ENCODE measurements around the gene RBMS3.
"Not testable (repeated sequence)": the region's sequence is repeated elsewhere in the genome, so short reads cannot be mapped to it uniquely, and the experiment has no call there.

Gene RBMS3

GRCh38 chr3:29345516-29346300 is 64.8 kb downstream of the RBMS3 start:
- no peak for DNase-seq

DNA sequence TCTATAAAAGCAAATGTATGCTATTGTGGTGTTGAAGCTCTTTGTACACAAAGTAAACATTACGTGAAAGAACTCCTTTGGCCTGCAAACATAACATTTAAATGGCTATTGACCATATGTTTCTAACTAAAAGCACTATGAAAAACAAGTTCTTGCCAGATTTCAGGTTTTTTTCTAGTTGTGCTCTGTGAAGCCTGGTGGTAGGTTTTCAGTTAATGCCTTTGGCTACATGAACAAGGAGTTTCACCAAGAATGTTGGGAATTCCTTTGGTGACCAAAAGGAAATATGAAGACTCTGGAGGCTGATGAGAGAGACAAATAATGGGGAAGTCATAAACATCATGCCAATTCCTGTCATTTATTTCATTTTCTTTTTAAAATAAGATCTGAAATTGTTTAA is 66.0 kb downstream of the RBMS3 start:
- DNase-seq: no peak

GRCh38 chr3:29347412-29347811 is 66.5 kb downstream of the RBMS3 start:
- no peak for DNase-seq

DNA sequence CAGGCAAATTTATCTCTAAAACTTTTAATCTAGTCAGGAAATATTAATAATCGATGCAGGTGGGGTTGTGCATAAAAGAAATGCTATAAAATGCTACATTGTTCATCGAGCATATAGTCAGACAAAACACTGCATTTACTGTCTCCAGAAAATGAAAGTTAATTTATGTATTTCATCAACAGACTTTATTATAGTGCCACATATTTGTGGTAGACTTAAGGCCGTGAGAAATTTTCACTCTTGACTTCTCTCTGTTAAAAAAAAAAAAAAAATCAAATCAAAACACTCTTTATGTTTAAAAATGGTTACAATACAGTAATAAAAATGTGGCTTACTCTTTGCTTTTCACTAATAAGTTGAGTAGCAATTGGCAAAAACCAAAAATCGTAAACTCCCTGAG is 67.4 kb downstream of the RBMS3 start:
- no peak for DNase-seq

DNA sequence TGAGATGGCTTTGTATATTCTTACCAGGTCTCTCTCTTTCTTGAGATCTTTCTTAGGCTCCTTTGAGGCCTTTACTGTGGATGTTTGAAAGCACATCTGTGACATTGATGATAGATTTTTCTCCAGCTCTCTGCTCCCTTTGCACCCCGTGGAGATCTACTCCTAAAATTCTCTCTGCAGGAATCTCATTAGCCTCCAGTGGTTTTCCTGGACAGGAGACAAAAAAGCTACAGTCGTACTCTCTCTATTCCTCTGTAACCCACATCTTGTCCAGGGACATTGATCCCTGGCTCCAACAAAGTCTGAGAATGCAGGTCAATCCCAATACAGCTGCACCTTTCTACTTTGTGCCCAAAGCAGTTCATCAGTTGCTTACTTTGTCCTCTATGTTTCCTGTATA is 68.2 kb downstream of the RBMS3 start:
- DNase-seq: no peak

DNA sequence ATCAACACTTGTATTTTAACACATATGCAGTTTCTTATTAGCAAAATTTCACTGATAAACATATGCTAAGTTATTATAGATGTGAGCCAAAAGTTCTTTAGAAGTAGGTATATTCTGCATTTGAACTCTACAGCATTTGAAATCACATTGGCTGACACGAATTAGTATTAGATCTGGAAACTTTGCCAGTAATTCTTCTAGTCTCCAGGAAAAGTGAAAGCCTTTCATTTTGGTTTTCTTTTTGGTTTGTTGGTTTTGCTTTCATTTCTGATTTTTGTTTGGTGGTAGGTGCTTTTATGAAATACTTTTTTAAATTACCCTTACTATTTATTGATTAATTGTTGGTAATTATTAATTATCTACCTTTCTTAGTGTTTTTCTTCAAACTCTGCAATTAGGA is 72.9 kb downstream of the RBMS3 start:
- DNase-seq: no peak

DNA sequence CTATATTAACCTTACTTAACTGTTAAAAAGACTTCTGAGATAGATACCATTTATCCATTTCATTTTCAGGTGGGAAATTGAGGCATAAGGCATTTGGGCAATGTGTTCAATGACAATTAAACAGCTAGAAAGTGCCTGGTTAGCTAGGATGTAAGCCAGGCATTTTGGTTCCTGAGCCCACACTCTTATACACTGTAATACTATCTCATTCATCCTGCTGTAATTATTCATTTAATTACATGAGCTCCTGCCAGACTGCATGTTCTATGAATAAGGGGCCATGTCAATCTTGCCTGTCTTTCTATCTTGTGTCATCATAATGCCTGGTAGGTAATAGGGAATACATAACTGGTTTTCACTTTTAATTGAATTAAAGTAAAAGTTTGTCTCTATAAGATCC is 74.0 kb downstream of the RBMS3 start:
- no peak for DNase-seq

DNA sequence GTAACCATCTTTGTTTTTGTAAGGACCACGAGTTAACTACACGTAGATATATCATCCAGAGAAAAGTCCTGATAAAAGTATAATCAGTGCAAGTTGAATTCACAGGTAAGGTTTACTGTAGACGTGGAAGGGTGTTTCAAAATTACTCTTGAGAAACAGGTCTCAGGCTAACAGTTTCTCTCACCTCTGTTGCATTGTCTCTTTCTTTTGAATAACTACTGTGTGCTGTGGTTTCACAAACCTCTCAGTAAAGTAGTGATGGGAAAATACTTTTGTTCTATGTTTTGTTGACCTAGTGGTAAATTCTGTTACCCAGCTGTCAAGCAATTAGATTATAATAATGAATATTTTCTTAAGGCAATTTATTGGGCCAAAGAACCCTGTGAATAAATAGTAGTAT is 75.2 kb downstream of the RBMS3 start:
- DNase-seq: no peak

DNA sequence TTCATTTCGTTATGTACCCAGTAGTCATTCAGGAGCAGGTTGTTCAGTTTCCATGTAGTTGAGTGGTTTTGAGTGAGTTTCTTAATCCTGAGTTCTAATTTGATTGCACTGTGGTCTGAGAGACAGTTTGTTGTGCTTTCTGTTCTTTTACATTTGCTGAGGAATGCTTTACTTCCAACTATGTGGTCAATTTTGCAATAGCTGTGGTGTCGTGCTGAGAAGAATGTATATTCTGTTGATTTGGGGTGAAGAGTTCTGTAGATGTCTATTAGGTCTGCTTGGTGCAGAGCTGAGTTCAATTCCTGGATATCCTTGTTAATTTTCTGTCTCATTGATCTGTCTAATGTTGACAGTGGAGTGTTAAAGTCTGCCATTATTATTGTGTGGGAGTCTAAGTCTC is 79.4 kb downstream of the RBMS3 start:
- DNase-seq: not testable (repeated sequence)

GRCh38 chr3:29363110-29363509 is 82.2 kb downstream of the RBMS3 start:
- no peak for DNase-seq

GRCh38 chr3:29370021-29370420 is 89.2 kb downstream of the RBMS3 start:
- DNase-seq: no peak

GRCh38 chr3:29370476-29371420 is 89.9 kb downstream of the RBMS3 start:
- no peak for DNase-seq

GRCh38 chr3:29373131-29373680 is 92.3 kb downstream of the RBMS3 start:
- no peak for DNase-seq

DNA sequence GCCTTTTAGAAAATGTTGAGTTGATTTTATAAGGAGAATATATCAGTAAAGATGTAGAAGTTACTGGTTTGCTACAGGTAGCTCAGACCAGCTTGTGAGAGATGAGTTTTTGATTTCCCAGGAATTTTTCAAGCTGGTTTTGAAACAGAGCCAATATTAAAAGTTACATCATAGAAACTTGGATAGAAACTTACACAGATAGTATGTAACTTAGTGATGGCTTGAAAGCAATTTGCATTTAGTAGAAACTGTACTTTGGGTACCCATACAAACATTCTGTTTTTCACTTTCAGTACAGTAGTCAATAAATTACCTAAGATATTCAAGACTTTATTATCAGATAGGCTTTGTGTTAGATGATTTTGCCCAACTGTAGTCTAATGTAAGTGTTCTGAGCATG is 93.4 kb downstream of the RBMS3 start:
- no peak for DNase-seq

GRCh38 chr3:29379097-29379496 is 98.2 kb downstream of the RBMS3 start:
- DNase-seq: no peak

- DNase-seq: no peak
These were observed 100.7 kb downstream of the RBMS3 start for GRCh38 chr3:29381595-29381994.

DNA sequence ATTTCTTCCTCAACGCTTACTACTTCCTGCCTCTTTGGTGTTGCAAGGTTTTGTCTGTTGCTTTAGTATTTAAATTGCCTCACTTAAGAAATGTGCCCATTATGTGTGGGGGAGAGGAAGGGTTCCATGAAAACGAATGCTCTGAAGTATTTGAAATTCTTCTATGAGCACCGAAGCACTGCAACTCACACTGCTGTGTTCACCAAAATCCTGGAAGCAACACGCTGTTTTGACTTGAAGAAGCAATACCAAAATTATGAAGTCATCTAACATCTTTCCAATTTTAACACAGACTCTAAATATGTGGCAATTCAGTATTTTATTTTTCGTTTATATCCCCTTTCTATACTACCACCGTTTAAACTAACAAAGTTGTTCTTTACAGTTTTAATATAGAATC is 101.5 kb downstream of the RBMS3 start:
- DNase-seq: no peak

GRCh38 chr3:29382845-29383244 is 102.0 kb downstream of the RBMS3 start:
- no peak for DNase-seq

DNA sequence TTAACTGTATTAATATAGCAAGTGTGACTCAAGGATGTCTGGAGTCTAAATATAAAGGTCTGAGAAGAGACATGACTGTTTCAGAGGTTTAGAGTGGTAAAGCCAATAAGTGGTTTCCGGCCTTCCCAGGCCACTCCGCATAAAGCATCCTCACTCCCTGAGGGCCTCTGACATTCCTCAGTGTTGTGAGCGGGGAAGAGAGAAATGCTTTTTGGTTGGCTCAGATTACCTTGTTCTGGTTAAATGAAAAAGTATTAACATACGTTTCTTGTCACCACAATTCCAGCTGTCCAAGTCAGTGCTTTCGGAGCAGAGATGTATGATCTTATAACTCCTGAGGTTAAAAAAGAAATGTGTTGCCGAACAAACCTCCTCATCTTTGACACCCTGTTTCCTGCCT is 103.8 kb downstream of the RBMS3 start:
- no peak for DNase-seq

- no peak for DNase-seq
These were observed 104.4 kb downstream of the RBMS3 start for GRCh38 chr3:29385046-29385830.

DNA sequence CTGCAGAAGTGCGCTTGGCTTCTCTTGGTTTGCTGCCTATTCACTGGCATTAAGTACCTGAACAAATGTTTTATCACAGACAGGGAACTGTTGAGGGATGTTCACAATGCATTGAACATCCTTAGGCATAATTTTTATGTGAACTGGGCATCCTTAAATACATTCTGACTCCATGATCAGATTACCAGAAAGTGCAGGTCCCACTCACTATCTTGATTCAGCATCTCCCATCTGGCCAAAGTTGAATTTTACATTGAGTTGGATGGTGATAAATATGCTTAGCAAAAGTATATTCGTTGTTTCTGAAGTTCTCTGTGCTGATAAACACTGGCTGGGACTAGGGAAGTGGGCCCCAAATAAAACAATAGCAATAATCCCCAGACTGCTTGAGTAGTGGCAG is 108.5 kb downstream of the RBMS3 start:
- no peak for DNase-seq

GRCh38 chr3:29392625-29393388 is 111.9 kb downstream of the RBMS3 start:
- DNase-seq: no peak

Measured in Kasumi-1 (cell line).